Large intestine (tissue), 3 donors: ENCODE measurements around the gene MTR. TPM values are rescaled to one million over a fixed set of nuclear protein-coding genes. Genes with fewer than 3 reads are reported as not detected.
"Not testable (repeated sequence)": the region's sequence is repeated elsewhere in the genome, so short reads cannot be mapped to it uniquely, and the experiment has no call there.

Experiments used
- DNase-seq, 2 donors: peaks; one replicate each; pipeline versions ENCODE4 v3.0.0 to v3.0.0-alpha.2; 2013
- H3K27ac ChIP-seq: one replicate; pipeline ENCODE4 v1.5.1; 2013; ENCODE audit warnings: low read length
- H3K27me3 ChIP-seq: 2 replicates; pipeline ENCODE4 v1.6.1; 2013; ENCODE audit warnings: low read length; ENCODE audit not compliant: control insufficient read depth, insufficient read depth
- H3K36me3 ChIP-seq: 2 replicates; pipeline ENCODE4 v1.6.1; 2013; ENCODE audit warnings: low read length; ENCODE audit not compliant: control insufficient read depth, insufficient read depth
- H3K4me1 ChIP-seq: one replicate; pipeline ENCODE4 v1.6.1; 2013; ENCODE audit warnings: low read length; ENCODE audit not compliant: control insufficient read depth, insufficient read depth
- H3K4me3 ChIP-seq: one replicate; pipeline ENCODE4 v1.5.1; 2013; ENCODE audit warnings: low read length
- H3K9me3 ChIP-seq: one replicate; pipeline ENCODE4 v1.6.1; 2013; ENCODE audit warnings: mild to moderate bottlenecking, low read depth, low read length, moderate library complexity; ENCODE audit not compliant: control insufficient read depth
- WGBS: methylation state at CpG from one replicate; pipeline ENCODE4 v1.1.5; 2013; ENCODE audit warnings: low lambda C conversion rate; ENCODE audit not compliant: insufficient coverage; 5-methylcytosine and 5-hydroxymethylcytosine counted together
- polyA plus RNA-seq: library from polyadenylated mRNA; unstranded; fragments of 120-200 nt; gene quantifications from one replicate; pipeline ENCODE4 v1.2.1, GENCODE V29; 2013

Gene MTR
- polyA plus RNA-seq, 1 donor: 20.2 TPM

- Histone ChIP-seq H3K4me1 (no peaks in the 10 kb centered on the region), H3K4me3 (no peak overlapping the region), H3K36me3 (peaks cover 74% of the 10 kb centered on the region), H3K27me3 (no peaks in the 10 kb centered on the region), H3K9me3 (no peaks in the 10 kb centered on the region), H3K27ac (no peak overlapping the region)
- DNase-seq: peak in 1 of 2 donors; percentile 36
- 90% methylated on average over 3 of the region's 8 CpGs for WGBS
Measured at GRCh38 chr1:236895665-236896387, 100.7 kb downstream of the MTR start.

- Histone ChIP-seq H3K9me3 (no peaks in the 10 kb centered on the region), H3K4me3 (no peak overlapping the region), H3K27me3 (no peaks in the 10 kb centered on the region), H3K36me3 (peaks cover 67% of the 10 kb centered on the region), H3K27ac (no peak overlapping the region), H3K4me1 (no peaks in the 10 kb centered on the region)
- WGBS: no CpG with 5 or more reads among the region's 2 CpGs
- no peak for DNase-seq
Measured at GRCh38 chr1:236896716-236897115, 101.6 kb downstream of the MTR start.

- Histone ChIP-seq H3K9me3 (no peaks in the 10 kb centered on the region), H3K4me3 (no peak overlapping the region), H3K4me1 (no peaks in the 10 kb centered on the region), H3K27ac (no peak overlapping the region), H3K27me3 (no peaks in the 10 kb centered on the region), H3K36me3 (peaks cover 5% of the 10 kb centered on the region)
- WGBS: no CpG with 5 or more reads among the region's 5 CpGs
- DNase-seq: peak in 1 of 2 donors; percentile 15
Measured at GRCh38 chr1:236904892-236905741, 110.0 kb downstream of the MTR start.

GRCh38 chr1:236907205-236907604 is 112.1 kb downstream of the MTR start:
- Histone ChIP-seq H3K4me3 (no peak overlapping the region), H3K27me3 (no peaks in the 10 kb centered on the region), H3K4me1 (no peaks in the 10 kb centered on the region), H3K36me3 (no peaks in the 10 kb centered on the region), H3K9me3 (no peaks in the 10 kb centered on the region), H3K27ac (no peak overlapping the region)
- WGBS: 20% methylated on average over 1 of the region's 7 CpGs
- no peak for DNase-seq

- H3K4me1 ChIP-seq: no peaks in the 10 kb centered on the region
- DNase-seq: no peak
- H3K36me3 ChIP-seq: no peaks in the 10 kb centered on the region
- no peaks in the 10 kb centered on the region for H3K9me3 ChIP-seq
- H3K27me3 ChIP-seq: no peaks in the 10 kb centered on the region
- H3K27ac ChIP-seq: no peak overlapping the region
- 100% methylated on average over 1 of the region's 2 CpGs for WGBS
- no peak overlapping the region for H3K4me3 ChIP-seq
Measured at GRCh38 chr1:236908669-236909068, 113.6 kb downstream of the MTR start.

- no CpG with 5 or more reads among the region's 7 CpGs for WGBS
- not testable (repeated sequence) for DNase-seq, H3K4me3 ChIP-seq, H3K27me3 ChIP-seq, H3K36me3 ChIP-seq, H3K9me3 ChIP-seq, H3K4me1 ChIP-seq, H3K27ac ChIP-seq
Measured at GRCh38 chr1:236911047-236911446, 116.0 kb downstream of the MTR start.

- Histone ChIP-seq H3K27ac (no peak overlapping the region), H3K27me3 (no peaks in the 10 kb centered on the region), H3K36me3 (no peaks in the 10 kb centered on the region), H3K4me1 (no peaks in the 10 kb centered on the region), H3K4me3 (no peak overlapping the region), H3K9me3 (peaks cover 4% of the 10 kb centered on the region)
- WGBS: 83% methylated on average over 1 of the region's 2 CpGs
- no peak for DNase-seq
Measured at GRCh38 chr1:236913371-236914037, 118.4 kb downstream of the MTR start.

- WGBS: no CpG with 5 or more reads among the region's 2 CpGs
- no peak overlapping the region for H3K4me3 ChIP-seq
- DNase-seq: no peak
- no peaks in the 10 kb centered on the region for H3K36me3 ChIP-seq
- no peaks in the 10 kb centered on the region for H3K4me1 ChIP-seq
- H3K27ac ChIP-seq: no peak overlapping the region
- no peaks in the 10 kb centered on the region for H3K27me3 ChIP-seq
- peaks cover 4% of the 10 kb centered on the region for H3K9me3 ChIP-seq
Measured at GRCh38 chr1:236914375-236914774, 119.3 kb downstream of the MTR start.

GRCh38 chr1:236916131-236916800 is 121.2 kb downstream of the MTR start:
- 86% methylated on average over 2 of the region's 5 CpGs for WGBS
- no peak for DNase-seq
- Histone ChIP-seq H3K9me3 (peaks cover 4% of the 10 kb centered on the region), H3K4me1 (no peaks in the 10 kb centered on the region), H3K4me3 (no peak overlapping the region), H3K27me3 (no peaks in the 10 kb centered on the region), H3K27ac (no peak overlapping the region), H3K36me3 (no peaks in the 10 kb centered on the region)

GRCh38 chr1:236917448-236917847 is 122.4 kb downstream of the MTR start:
- DNase-seq: no peak
- Histone ChIP-seq H3K27ac (no peak overlapping the region), H3K36me3 (no peaks in the 10 kb centered on the region), H3K4me1 (no peaks in the 10 kb centered on the region), H3K9me3 (peaks cover 4% of the 10 kb centered on the region), H3K4me3 (no peak overlapping the region), H3K27me3 (no peaks in the 10 kb centered on the region)
- WGBS: no CpG with 5 or more reads among the region's 1 CpG
